Vagina (tissue), 2 donors: Measurements from ENCODE around the gene HSD3B2.

Source experiments
- CTCF ChIP-seq, 3 experiments: fragments of 450-650 bp in 2 of 3; fragments of 200-600 bp in 1 of 3; sonication (generic) in 1 of 3; IDR thresholded peaks; one replicate each; pipeline ENCODE4 v1.5.1; 2017 to 2019; ENCODE audit warnings: antibody characterized with exemption in 3 of 3, mild to moderate bottlenecking in 2 of 3, moderate library complexity in 2 of 3
- POLR2A ChIP-seq, 2 donors: fragments of 450-650 bp; IDR thresholded peaks; one replicate each; pipeline ENCODE4 v1.6.1; 2017; ENCODE audit warnings: antibody characterized with exemption in 2 of 2, mild to moderate bottlenecking in 2 of 2, moderate library complexity in 2 of 2
- POLR2AphosphoS5 ChIP-seq, 2 donors: sonication (generic); formaldehyde crosslinking; IDR thresholded peaks; one replicate each; pipeline ENCODE4 v1.9.0; 2017; ENCODE audit warnings: antibody characterized with exemption in 2 of 2, mild to moderate bottlenecking in 2 of 2, low read depth in 1 of 2; ENCODE audit not compliant: insufficient read depth in 1 of 2

- TF ChIP-seq POLR2AphosphoS5 (IDR thresholded peaks at IDR 0.05; ENCODE audit: insufficient read depth in 1 of 2, low read depth in 1 of 2), result no peak
- no peak for TF ChIP-seq CTCF (IDR thresholded peaks at IDR 0.05)
- no peak for TF ChIP-seq POLR2A (IDR thresholded peaks at IDR 0.05)
These were observed 35.0 kb downstream of the HSD3B2 start for GRCh38 chr1:119449971-119450370.
